ENCODE data around the gene UTP20. TPM values are rescaled to one million over a fixed set of nuclear protein-coding genes. Genes with fewer than 3 reads are reported as not detected.

Gene UTP20
- total and polyA plus RNA-seq, 2 of the 4 experiments (the other 2 are of a cell fraction) = 6.8 to 22.0 TPM

- H4K5ac ChIP-seq (ENCODE audit: low read depth, low read length) = no peak overlapping the region
- no peaks in the 10 kb centered on the region for H3K36me3 ChIP-seq (ENCODE audit: control insufficient read depth, insufficient read depth, low read length)
- no peak overlapping the region for H2BK5ac ChIP-seq (ENCODE audit: low read depth, low read length, poor library complexity, severe bottlenecking)
- H3K4ac ChIP-seq (ENCODE audit: low read depth, low read length) = no peak overlapping the region
- in situ Hi-C loops (cut with MboI; ENCODE audit: low sequenced_read_pairs) = no loop called here
- no peaks in the 10 kb centered on the region for H3K79me1 ChIP-seq (ENCODE audit: low read depth in 1 of 2, low read length in 2 of 2)
- no peaks in the 10 kb centered on the region for H3K4me1 ChIP-seq (ENCODE audit: control insufficient read depth, insufficient read depth, low read length)
- no peaks in the 10 kb centered on the region; the same call in 1 of the 2 replicates for H3K27me3 ChIP-seq (ENCODE audit: control insufficient read depth, insufficient read depth, low read length)
- intact Hi-C loops (cut with micrococcal nuclease) = no loop called here
- no peak overlapping the region for H3K56ac ChIP-seq (ENCODE audit: extremely low read depth, insufficient read depth, low read length)
- H3K4me3 ChIP-seq (ENCODE audit: insufficient read depth, low read depth, low read length) = no peak overlapping the region
- CTCF ChIA-PET = no interaction called here
- H3K27ac ChIP-seq (ENCODE audit: insufficient read depth, low read length) = no peak overlapping the region
- H4K20me1 ChIP-seq (ENCODE audit: insufficient read depth, low read length) = no peaks in the 10 kb centered on the region
- no CpG with 5 or more reads among the region's 4 CpGs for WGBS, 2 experiments (ENCODE audit: extremely low coverage in 2 of 2, insufficient read length in 1 of 2)
- no peak overlapping the region for H3K9ac ChIP-seq (ENCODE audit: low read depth, low read length)
- POLR2A ChIA-PET (ENCODE audit: unreplicated experiment) = no interaction called here
- H3K9me3 ChIP-seq (ENCODE audit: control insufficient read depth, insufficient read depth, low read length) = no peaks in the 10 kb centered on the region
- H4K8ac ChIP-seq (ENCODE audit: low read depth in 2 of 2, low read length in 2 of 2) = no peak overlapping the region
- no peaks in the 10 kb centered on the region for H3K9me1 ChIP-seq (ENCODE audit: insufficient read depth, low read length)
- H2AK9ac ChIP-seq (replicated peaks; ENCODE audit: low read depth, low read length, poor library complexity) = no peak overlapping the region
- H2AK5ac ChIP-seq (ENCODE audit: low read depth, low read length) = no peak overlapping the region
- TF ChIP-seq RAD21 (IDR thresholded peaks at IDR 0.05; ENCODE audit: low read length) (no peak), NFE2L2 (IDR thresholded peaks at IDR 0.05; ENCODE audit: low read depth, low read length) (no peak), RFX5 (IDR thresholded peaks at IDR 0.05; ENCODE audit: low read depth, low read length) (no peak), MAZ (IDR thresholded peaks at IDR 0.05; ENCODE audit: borderline replicate concordance, low read depth, low read length) (no peak), MXI1 (IDR thresholded peaks at IDR 0.05; ENCODE audit: borderline replicate concordance, low read depth, low read length) (no peak), SMC3 (IDR thresholded peaks at IDR 0.05; ENCODE audit: low read depth, low read length) (no peak), BHLHE40 (IDR thresholded peaks at IDR 0.05; ENCODE audit: low read depth, low read length) (no peak), CHD1 (IDR thresholded peaks at IDR 0.05; ENCODE audit: low read depth, low read length) (no peak), MAFK (IDR thresholded peaks at IDR 0.05; ENCODE audit: low read depth, low read length) (no peak), RCOR1 (IDR thresholded peaks at IDR 0.05; ENCODE audit: insufficient replicate concordance, low read length) (no peak), FOS (IDR thresholded peaks at IDR 0.05; ENCODE audit: low read depth, low read length) (no peak), POLR2A (IDR thresholded peaks at IDR 0.05; ENCODE audit: low read depth, low read length) (no peak)
- TF ChIP-seq, protein P1, sequence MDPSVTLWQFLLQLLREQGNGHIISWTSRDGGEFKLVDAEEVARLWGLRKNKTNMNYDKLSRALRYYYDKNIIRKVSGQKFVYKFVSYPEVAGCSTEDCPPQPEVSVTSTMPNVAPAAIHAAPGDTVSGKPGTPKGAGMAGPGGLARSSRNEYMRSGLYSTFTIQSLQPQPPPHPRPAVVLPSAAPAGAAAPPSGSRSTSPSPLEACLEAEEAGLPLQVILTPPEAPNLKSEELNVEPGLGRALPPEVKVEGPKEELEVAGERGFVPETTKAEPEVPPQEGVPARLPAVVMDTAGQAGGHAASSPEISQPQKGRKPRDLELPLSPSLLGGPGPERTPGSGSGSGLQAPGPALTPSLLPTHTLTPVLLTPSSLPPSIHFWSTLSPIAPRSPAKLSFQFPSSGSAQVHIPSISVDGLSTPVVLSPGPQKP (IDR thresholded peaks at IDR 0.05; ENCODE audit: borderline replicate concordance, low read depth, low read length) = no peak
- H4K91ac ChIP-seq (ENCODE audit: insufficient read depth, low read depth, low read length) = no peak overlapping the region
- no peak overlapping the region for H2BK120ac ChIP-seq (ENCODE audit: low read depth, low read length)
- H2BK20ac ChIP-seq (ENCODE audit: low read depth, low read length) = no peak overlapping the region
- ATAC-seq (ENCODE audit: low read depth) (no peak), DNase-seq (no peak)
- no peak overlapping the region for H3K14ac ChIP-seq (replicated peaks; ENCODE audit: low read depth, low read length)
- no peak overlapping the region for H3K4me2 ChIP-seq (ENCODE audit: low read depth, low read length)
- H3K23ac ChIP-seq (ENCODE audit: low read depth, low read length) = no peak overlapping the region
- BruUV-seq (replicated peaks) = no TSS peak
- H2AFZ ChIP-seq (replicated peaks; ENCODE audit: low read length, poor library complexity) = no peak overlapping the region
- no peak overlapping the region for H2BK15ac ChIP-seq (ENCODE audit: low read depth, low read length)
- no peak overlapping the region for H3K18ac ChIP-seq (ENCODE audit: low read depth, low read length)
- dilution Hi-C loops (cut with HindIII; ENCODE audit: low sequenced_read_pairs, unreplicated experiment) = no loop called here
Observed at GRCh38 chr12:101231636-101232035, 48.3 kb upstream of the UTP20 start.

All from IMR-90 (cell line).